K562 (cell line): ENCODE results near the gene CYB561A3. TPM values are rescaled to one million over a fixed set of nuclear protein-coding genes. Genes with fewer than 3 reads are reported as not detected.
A peak's percentile ranks its signal among the peaks of the same experiment; 100 is the strongest.

Source experiments
- FOXA3 ChIP-seq, 2 experiments: fragments of 450-650 bp in 1 of 2; sonication (generic) in 1 of 2; formaldehyde crosslinking; IDR thresholded peaks in 1 of 2; conservative IDR thresholded peaks in 1 of 2; 2 replicates each; pipeline versions ENCODE4 v1.4.0 to v1.8.0; 2020 to 2022; ENCODE audit warnings: mild to moderate bottlenecking in 2 of 2, missing genetic modification reagents in 1 of 2
- FOXK2 ChIP-seq, 2 experiments: fragments of 450-650 bp; IDR thresholded peaks in 1 of 2; conservative IDR thresholded peaks in 1 of 2; 2 replicates each; pipeline ENCODE4 v1.6.1; 2016; ENCODE audit warnings: low read depth in 2 of 2, mild to moderate bottlenecking in 1 of 2
- SIN3A ChIP-seq, 2 experiments: fragments of 150-350 bp in 1 of 2; IDR thresholded peaks; 2 replicates each; pipeline ENCODE4 v1.6.1; 2011 to 2016; ENCODE audit warnings: borderline replicate concordance in 2 of 2, low read depth in 2 of 2, low read length in 2 of 2, mild to moderate bottlenecking in 2 of 2, moderate library complexity in 2 of 2; ENCODE audit not compliant: control insufficient read depth in 1 of 2
- ZNF274 ChIP-seq: IDR thresholded peaks from 2 replicates; pipeline ENCODE4 v1.6.1; 2011; ENCODE audit warnings: low read depth, mild to moderate bottlenecking, low read length, moderate library complexity, borderline replicate concordance
- polyA plus RNA-seq, 8 experiments: library from polyadenylated mRNA; depleted of rRNA in 4 of 8; stranded (reverse) in 5 of 8; unstranded in 3 of 8; fragments of >200 nt; fragmentation: Nextera tagmentation in 2 of 8; fragmentation: Illumina TruSeq in 1 of 8; extraction: Ambion mirVana in 2 of 8; extraction: Trizol in 1 of 8; gene quantifications; 2 replicates each; pipeline versions ENCODE4 v1.2.1 to v1.2.3, GENCODE V29; 2011 to 2014; ENCODE audit warnings: inconsistent platforms in 1 of 8, missing spikeins in 1 of 8
- total RNA-seq, 7 experiments: library from RNA; depleted of rRNA in 6 of 7; stranded (reverse); fragments of >200 nt in 6 of 7; fragmentation: Illumina TruSeq in 2 of 7; extraction: Trizol in 2 of 7; gene quantifications; 2 replicates each; pipeline versions ENCODE4 v1.2.1 to v1.2.3, GENCODE V29; 2011 to 2021; ENCODE audit warnings: low replicate concordance in 1 of 7
- TF ChIP-seq, protein P1 (sequence below), 2 experiments: IDR thresholded peaks; 2 replicates each; pipeline ENCODE4 v1.6.1; 2012; ENCODE audit warnings: improper control_type of control experiment in 2 of 2, low read depth in 2 of 2, low read length in 2 of 2, borderline replicate concordance in 1 of 2
- TF ChIP-seq, protein P2 (sequence below): IDR thresholded peaks from 2 replicates; pipeline ENCODE4 v1.6.1; 2011; ENCODE audit warnings: borderline replicate concordance, low read depth, mild to moderate bottlenecking, moderate library complexity, low read length; ENCODE audit not compliant: insufficient read depth, poor library complexity, severe bottlenecking
- TF ChIP-seq, protein P3 (sequence below): sonication (generic); formaldehyde crosslinking; IDR thresholded peaks from 2 replicates; pipeline ENCODE4 v1.8.0; 2022; ENCODE audit warnings: mild to moderate bottlenecking, missing genetic modification reagents

CYB561A3 gene
- total and polyA plus RNA-seq, 9 of the 15 experiments (the other 6 are each of a cell fraction or from before 2014, with no cell fraction given), result 29.2 to 78.9 (median 37.9) TPM

DNA sequence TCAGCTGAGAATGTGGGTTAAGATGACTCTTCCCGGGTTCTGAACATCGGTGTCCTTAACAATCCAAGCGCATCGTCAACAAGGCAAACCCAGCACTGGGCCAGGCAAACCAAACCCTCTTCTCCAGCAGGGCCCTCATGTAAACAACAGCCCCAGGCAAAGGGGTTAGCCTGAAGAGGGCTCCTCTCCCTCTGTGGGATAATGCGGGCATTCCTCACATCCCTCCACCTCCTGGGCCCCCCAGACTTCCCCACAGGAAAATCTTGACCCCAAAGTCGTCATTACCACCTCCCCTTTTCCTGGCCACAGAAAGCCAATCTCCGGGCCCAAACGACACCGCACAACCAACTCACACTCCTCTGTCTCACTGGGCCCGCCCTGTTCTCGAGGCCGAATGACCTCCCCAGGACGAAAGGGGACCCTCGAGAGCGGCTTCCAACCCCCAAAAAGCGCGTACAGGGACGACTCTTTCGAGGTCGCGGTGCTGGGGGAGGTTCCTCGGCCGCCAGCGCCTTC lies 29.3 kb downstream of the CYB561A3 start (continued):
- TF ChIP-seq SIN3A (IDR thresholded peaks at IDR 0.05; ENCODE audit: borderline replicate concordance in 2 of 2, control insufficient read depth in 1 of 2, low read depth in 2 of 2, low read length in 2 of 2), result peak in 1 of 2 experiments; percentile 44; a peak in 2 of 4 replicates
- peak; percentile 76 to 90 for TF ChIP-seq FOXK2 (conservative IDR thresholded peaks at IDR 0.05 in 1 of 2, IDR thresholded peaks at IDR 0.05 in 1 of 2; ENCODE audit: low read depth in 2 of 2)
- TF ChIP-seq, protein P1, sequence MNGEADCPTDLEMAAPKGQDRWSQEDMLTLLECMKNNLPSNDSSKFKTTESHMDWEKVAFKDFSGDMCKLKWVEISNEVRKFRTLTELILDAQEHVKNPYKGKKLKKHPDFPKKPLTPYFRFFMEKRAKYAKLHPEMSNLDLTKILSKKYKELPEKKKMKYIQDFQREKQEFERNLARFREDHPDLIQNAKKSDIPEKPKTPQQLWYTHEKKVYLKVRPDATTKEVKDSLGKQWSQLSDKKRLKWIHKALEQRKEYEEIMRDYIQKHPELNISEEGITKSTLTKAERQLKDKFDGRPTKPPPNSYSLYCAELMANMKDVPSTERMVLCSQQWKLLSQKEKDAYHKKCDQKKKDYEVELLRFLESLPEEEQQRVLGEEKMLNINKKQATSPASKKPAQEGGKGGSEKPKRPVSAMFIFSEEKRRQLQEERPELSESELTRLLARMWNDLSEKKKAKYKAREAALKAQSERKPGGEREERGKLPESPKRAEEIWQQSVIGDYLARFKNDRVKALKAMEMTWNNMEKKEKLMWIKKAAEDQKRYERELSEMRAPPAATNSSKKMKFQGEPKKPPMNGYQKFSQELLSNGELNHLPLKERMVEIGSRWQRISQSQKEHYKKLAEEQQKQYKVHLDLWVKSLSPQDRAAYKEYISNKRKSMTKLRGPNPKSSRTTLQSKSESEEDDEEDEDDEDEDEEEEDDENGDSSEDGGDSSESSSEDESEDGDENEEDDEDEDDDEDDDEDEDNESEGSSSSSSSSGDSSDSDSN (IDR thresholded peaks at IDR 0.05; ENCODE audit: borderline replicate concordance in 1 of 2, low read depth in 2 of 2, low read length in 2 of 2), result 0 out of 4 replicates have a peak, but pooled peaks of 1 of the 2 experiments have one; percentile 7
- TF ChIP-seq, protein P2, sequence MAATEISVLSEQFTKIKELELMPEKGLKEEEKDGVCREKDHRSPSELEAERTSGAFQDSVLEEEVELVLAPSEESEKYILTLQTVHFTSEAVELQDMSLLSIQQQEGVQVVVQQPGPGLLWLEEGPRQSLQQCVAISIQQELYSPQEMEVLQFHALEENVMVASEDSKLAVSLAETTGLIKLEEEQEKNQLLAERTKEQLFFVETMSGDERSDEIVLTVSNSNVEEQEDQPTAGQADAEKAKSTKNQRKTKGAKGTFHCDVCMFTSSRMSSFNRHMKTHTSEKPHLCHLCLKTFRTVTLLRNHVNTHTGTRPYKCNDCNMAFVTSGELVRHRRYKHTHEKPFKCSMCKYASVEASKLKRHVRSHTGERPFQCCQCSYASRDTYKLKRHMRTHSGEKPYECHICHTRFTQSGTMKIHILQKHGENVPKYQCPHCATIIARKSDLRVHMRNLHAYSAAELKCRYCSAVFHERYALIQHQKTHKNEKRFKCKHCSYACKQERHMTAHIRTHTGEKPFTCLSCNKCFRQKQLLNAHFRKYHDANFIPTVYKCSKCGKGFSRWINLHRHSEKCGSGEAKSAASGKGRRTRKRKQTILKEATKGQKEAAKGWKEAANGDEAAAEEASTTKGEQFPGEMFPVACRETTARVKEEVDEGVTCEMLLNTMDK, result peak; percentile 20
- TF ChIP-seq FOXA3 (CRISPR knock-in tag; conservative IDR thresholded peaks at IDR 0.05 in 1 of 2, IDR thresholded peaks at IDR 0.05 in 1 of 2), result peak; percentile 6 to 50; a peak in 2 of 4 replicates
- no peak for TF ChIP-seq ZNF274
- TF ChIP-seq, protein P3, sequence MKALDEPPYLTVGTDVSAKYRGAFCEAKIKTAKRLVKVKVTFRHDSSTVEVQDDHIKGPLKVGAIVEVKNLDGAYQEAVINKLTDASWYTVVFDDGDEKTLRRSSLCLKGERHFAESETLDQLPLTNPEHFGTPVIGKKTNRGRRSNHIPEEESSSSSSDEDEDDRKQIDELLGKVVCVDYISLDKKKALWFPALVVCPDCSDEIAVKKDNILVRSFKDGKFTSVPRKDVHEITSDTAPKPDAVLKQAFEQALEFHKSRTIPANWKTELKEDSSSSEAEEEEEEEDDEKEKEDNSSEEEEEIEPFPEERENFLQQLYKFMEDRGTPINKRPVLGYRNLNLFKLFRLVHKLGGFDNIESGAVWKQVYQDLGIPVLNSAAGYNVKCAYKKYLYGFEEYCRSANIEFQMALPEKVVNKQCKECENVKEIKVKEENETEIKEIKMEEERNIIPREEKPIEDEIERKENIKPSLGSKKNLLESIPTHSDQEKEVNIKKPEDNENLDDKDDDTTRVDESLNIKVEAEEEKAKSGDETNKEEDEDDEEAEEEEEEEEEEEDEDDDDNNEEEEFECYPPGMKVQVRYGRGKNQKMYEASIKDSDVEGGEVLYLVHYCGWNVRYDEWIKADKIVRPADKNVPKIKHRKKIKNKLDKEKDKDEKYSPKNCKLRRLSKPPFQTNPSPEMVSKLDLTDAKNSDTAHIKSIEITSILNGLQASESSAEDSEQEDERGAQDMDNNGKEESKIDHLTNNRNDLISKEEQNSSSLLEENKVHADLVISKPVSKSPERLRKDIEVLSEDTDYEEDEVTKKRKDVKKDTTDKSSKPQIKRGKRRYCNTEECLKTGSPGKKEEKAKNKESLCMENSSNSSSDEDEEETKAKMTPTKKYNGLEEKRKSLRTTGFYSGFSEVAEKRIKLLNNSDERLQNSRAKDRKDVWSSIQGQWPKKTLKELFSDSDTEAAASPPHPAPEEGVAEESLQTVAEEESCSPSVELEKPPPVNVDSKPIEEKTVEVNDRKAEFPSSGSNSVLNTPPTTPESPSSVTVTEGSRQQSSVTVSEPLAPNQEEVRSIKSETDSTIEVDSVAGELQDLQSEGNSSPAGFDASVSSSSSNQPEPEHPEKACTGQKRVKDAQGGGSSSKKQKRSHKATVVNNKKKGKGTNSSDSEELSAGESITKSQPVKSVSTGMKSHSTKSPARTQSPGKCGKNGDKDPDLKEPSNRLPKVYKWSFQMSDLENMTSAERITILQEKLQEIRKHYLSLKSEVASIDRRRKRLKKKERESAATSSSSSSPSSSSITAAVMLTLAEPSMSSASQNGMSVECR (CRISPR knock-in tag), result peak; percentile 72
- TF ChIP-seq, all 486 proteins: peak for 15
